PC-3 (cell line): ENCODE data around the gene POLR2H.

Experiments
- CTCF ChIP-seq: fragments of 300-600 bp; sonication (generic); conservative IDR thresholded peaks from 2 replicates; pipeline ENCODE4 v1.5.1; 2017; ENCODE audit warnings: antibody characterized with exemption, low read depth, mild to moderate bottlenecking, low read length
- EZH2 ChIP-seq: fragments of 300-600 bp; sonication (generic); IDR thresholded peaks from one replicate; pipeline ENCODE4 v1.6.1; 2017; ENCODE audit warnings: antibody characterized with exemption, mild to moderate bottlenecking, low read length; ENCODE audit not compliant: unreplicated experiment
- EZH2phosphoT487 ChIP-seq: fragments of 300-600 bp; sonication (generic); IDR thresholded peaks from 2 replicates; pipeline ENCODE4 v1.6.1; 2018; ENCODE audit warnings: mild to moderate bottlenecking, antibody characterized with exemption, low read length, borderline replicate concordance

- no peak for TF ChIP-seq CTCF
- TF ChIP-seq EZH2phosphoT487 = peak; percentile 88
- TF ChIP-seq EZH2 = peak; percentile 100
Measured at GRCh38 chr3:184380627-184381260, 19.2 kb downstream of the POLR2H start.
